HG03175 (cell line): ENCODE data around the gene ITIH5.
"Not testable (repeated sequence)": the region's sequence is repeated elsewhere in the genome, so short reads cannot be mapped to it uniquely, and the experiment has no call there.

Experiments
- ATAC-seq: cut with Tn5 transposase; IDR thresholded peaks from one replicate; pipeline ENCODE4 v1.9.1; 2021; ENCODE audit warnings: mild to moderate bottlenecking, moderate library complexity; ENCODE audit not compliant: unreplicated experiment

The ITIH5 gene

DNA sequence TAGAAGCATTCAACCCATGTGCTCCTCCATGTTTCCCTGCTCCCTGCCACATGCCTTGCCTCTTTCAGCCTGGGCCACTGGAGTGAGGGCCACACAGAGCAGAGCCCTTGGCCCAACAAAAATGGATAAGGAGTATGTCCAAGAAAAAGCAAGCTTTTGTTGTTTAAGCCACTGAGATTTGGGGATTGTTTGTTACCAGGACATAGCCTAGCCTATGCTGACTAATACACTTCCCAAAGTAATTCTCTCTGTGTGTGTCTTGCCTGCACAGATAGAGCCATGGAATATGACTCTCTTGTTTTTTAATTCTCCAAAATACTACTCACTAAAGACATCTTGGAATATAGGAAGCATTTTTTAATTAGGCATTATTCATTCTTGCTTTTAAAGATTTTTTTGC, 22.8 kb upstream of the ITIH5 start:
- ATAC-seq = no peak

DNA sequence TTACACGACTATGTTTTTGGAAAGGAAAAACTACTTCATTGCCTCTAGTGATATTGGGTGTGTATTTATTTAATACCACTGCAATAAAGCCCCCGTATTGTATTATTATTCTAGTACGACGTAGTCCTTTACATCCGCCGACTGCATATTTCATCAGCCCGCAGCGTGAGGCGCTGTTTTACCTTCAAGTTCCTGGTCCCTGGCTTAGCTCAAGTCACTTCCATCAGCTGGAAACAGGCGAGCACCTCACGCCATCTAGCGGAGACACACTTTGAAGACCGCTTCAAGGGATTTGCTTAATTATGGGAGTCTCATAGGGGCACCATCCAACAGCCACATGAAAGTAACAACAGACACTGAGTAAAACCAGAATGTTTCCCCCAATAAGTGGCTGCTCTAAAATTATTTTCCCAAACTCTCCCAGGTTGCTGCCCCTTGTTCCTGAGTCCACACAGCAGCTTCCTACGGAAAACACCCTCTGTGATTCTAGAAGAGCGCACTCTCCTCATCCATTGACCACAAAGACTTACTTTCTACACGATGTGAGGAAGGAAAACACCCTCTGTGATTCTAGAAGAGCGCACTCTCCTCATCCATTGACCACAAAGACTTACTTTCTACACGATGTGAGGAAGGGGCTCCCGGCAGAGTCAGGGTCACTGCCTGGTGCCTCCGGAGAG, 20.6 kb upstream of the ITIH5 start:
- ATAC-seq = peak; percentile 98

DNA sequence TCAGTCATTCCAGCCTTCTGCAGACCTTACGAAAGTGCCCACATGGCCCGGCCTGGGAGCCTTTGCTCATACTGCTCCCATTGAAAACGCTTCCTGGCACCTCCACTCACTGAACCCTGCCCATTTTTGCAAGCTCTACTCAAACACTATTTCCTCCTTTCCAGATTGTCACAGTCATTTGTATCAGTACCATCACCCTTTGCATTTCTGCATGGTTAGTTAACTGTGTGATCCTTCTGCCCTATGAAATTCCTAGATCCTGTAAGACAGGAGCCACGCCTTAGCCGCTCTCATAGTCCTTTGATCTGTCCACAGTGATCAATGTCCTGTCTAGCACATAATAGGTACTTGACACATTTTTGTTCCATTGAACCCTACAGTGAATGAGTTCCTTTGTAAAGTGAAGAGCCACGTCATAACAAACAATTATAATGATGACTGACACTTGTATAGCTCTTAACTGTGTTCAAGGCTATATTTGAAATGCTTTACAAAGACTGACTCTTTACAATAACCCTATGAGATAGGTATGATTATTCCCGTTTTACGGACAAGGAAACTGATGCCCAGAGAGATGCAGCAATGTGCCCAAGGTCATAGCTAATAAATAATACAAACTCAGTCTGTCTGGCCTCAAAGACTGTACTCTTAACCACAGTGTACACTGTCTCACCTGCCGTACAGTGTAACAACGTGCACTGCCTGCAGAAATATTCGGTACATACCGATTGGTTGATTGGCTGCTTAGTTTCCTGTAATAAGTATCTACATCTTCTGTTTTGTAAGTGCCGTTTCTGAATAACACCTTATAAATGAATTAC, 19.8 kb upstream of the ITIH5 start:
- ATAC-seq = no peak

DNA sequence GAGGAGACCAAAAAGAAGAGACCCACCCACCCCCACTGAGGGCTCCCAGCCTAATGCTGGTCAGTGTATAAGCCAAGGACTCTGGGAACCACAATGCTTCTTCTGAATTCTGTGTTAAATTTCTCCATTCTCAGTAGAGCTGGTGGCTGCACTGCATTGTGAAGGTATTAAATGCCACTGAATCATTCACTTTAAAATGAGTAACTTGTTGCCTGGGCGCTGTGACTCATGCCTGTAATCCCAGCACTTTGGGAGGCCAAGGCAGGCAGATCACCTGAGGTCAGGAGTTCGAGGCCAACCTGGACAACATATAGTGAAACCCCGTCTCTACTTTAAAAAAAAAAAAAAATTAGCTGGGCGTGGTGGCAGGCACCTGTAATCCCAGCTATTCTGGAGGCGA, 13.3 kb upstream of the ITIH5 start:
- ATAC-seq = not testable (repeated sequence)

DNA sequence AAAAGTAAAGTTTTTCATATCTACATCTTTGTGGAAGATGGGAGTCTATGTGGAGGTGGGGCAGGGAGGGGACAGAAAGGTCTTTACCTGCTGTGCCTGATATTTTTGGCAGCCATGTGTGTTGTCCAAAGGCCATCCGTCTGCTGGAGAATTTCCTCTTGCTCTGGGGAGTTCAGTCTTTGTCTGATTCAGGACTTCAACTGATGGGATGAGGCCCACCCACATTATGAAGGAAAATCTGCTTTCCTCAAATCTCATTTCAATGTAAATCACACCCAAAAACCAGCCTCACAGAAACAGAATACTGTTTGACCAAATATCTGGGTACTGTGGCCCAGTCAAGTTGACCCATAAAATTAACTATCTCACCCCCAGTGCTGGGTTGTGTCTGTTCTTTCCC, 12.5 kb upstream of the ITIH5 start:
- no peak for ATAC-seq

DNA sequence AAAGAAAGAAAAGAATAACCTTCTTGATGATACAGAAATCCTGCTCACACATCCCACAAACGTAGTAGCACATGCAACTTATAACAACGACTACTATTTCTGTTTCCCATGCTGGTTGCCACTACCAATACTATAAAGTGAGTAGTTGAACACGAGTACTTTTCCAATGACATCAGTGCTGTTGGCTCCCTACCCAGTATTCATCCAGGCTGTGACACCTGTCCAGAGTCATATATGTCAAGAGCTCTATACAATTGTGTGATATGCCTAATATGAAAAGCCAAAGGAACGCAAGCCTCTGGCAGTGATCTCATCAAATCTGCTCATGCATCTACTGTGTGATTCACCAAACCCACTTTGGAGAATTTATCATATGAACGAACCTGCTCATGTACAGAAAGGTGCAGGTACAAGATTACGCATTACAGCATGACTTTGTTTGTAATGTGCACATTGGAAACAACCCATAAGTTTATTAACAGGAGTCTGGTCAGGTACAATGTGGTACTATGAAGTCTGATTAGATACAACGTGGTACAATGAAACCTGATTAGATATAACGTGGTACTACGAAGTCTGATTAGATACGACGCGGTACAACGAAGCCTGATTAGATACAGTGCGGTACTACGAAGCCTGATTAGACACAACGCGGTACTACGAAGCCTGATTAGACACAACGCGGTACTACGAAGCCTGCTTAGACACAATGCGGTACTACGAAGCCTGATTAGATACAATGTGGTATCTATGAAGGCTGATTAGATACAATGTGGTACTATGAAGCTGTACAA, 5.8 kb upstream of the ITIH5 start:
- no peak for ATAC-seq

DNA sequence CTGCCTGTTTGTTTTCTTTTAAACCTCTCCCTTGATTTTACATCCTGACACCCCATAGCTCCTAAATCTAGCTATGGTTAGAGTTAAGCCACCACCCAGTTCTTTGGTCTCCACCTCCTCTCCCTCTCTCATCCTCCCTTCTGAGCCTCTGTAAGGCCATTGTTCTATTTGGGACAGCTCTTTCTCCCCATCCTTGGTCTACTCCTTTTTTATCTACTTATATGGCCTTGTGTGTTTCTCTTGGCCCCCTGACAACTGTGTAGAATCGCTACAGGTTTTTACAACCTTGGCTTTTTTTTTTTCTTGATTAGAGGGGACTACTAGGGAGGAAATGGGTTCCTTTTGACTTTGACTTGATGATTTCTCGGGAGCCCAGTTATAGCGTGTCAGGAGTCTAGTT, 3.4 kb upstream of the ITIH5 start:
- no peak for ATAC-seq

DNA sequence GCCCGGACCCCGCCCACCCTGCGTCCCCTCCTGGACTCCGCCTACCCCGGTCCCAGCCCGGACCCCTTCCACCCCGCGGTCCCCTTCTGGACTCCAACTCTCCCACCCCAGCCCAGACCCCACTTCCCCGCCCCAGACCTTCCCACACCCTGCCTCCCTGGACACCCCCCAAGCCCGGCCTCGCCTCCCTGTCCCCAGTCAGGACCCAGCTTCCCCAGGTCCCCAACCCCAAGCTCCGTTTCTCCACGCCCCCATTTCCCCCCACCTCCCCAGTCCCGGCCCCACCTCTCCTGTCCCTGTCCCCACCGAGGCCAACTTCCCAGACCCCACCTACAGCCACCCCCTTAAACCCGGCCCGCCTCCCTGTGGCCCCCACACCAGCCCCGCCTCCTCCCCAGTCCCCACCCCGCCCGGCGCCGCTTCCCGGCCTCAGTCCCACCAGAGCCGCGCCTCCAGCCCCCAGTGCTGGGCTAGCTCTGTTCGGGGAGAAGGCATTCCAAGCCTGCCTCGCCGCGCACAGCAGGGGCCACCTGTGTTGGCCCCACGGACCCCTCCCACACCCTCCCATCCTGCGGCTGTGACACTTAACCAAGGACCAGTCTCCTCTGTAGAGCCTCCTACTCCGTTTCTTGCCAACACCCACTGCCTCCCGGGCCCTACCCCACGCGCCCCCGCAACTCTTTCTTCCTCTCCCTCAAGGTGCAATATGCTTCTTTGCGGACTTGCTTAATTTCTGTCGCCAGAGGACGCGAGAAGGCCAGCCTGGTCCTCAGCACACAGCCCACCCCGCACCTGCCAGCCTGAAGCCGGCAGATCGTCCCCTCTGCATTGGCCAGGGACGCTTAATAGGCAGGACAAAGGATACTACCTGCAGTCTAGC, 736 bp upstream of the ITIH5 start:
- no peak for ATAC-seq

DNA sequence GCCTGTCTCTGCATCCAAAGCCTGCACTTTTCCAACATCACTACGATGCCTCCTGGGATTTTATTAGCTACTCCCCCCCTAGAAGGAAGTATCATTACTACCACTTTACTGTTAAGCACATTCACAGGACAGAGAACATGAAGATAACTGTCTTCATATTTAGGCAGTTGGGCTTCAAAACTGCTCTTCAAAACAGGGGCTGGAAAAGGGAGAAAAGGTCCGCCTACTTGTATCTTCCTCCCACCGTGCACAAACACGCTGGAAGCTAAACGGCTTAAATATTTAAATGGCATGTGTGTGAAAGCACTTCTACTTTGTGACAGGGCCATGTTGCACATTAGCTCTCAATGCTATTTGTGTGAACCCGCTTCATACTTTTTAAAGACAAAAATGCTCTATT, 999 bp downstream of the ITIH5 start:
- no peak for ATAC-seq

DNA sequence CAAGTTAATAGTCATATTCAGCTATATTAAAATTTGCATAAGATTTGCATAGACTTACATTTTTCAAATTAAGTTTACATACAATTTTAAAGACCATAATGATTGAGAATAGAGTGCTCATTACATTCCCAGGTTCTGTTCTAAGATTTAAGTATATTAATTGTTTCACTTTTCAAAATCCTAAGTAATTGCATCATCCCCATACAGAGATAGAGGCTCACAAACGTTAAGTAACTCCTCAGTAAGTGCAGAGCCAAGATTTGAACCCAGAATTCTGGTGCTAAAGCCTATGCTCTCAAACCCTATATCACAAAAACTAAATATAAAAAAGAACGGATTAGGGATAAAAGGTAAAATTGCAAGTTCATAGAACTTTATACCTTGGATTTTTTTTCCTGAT, 2.1 kb downstream of the ITIH5 start:
- no peak for ATAC-seq

DNA sequence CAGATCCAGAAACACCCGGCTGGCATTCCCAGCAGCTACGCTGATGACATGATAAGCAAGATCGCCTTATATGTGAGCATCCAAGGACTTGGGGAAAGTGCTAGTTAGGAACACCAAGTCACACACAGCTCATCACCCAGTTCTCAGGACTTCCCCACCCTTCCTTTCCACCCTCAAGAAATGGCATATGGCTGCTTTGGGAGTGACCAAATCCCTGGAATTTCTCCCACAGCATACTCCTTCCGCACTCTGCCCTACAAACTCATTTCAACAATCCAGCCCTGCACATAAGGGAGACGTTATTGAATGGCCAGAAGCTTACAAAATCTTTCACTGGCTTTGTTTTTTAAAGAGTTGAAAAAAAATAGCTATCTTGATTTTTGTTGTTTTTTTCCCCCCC, 4.2 kb downstream of the ITIH5 start:
- ATAC-seq = no peak

DNA sequence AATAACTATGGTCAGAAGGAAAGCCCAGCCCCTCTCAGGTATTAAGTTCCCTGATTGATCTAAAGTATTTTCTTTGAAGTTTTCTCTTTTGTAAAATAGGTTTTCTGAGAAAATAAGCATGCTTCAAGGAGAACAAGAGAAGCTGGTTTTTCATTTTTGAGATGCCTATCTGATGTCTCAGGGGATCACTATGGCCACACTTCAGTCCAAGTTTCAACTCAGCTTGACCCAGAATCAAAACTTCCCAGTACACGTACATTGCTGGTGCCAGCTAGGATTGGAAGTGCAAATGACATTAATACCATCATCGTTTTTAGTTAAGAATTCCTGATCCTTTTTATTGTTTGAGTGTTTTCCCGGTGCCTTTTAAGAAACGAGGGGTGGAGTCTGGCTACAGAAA, 7.2 kb downstream of the ITIH5 start:
- ATAC-seq = no peak

DNA sequence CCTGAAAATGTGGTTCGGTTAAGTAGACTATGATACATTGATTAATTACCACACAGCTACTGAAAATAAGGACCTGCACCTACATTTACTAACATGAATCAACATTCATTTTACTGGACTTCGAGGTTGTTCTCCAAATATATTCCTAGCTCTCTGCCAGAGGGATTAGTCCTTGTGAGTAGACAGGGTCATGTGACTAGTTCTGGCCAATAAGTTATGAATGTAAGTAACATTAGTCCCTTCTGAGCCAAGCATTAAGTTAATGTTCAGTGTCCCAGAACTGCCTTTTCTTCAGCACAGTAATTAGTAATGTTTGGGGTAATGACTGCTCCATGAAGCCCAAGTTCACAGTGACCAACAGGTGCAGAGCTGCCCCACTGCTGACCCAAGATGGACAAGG, 9.2 kb downstream of the ITIH5 start:
- ATAC-seq = no peak

DNA sequence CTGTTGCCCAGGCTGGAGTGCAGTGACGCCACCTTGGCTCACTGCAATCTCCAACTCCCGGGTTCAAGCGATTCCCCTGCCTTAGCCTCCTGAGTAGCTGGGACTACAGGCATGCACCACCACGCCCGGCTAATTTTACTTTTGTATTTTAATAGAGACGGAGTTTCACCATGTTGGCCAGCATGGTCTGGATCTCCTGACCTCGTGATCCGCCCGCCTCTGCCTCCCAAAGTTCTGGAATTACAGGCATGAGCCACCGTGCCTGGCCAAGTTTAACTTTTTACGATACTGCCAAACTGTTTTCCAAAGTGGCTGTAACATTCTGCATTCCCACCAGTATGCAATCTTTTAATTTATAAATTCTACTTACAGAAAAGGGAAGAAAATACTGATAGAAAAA, 9.7 kb downstream of the ITIH5 start:
- not testable (repeated sequence) for ATAC-seq

DNA sequence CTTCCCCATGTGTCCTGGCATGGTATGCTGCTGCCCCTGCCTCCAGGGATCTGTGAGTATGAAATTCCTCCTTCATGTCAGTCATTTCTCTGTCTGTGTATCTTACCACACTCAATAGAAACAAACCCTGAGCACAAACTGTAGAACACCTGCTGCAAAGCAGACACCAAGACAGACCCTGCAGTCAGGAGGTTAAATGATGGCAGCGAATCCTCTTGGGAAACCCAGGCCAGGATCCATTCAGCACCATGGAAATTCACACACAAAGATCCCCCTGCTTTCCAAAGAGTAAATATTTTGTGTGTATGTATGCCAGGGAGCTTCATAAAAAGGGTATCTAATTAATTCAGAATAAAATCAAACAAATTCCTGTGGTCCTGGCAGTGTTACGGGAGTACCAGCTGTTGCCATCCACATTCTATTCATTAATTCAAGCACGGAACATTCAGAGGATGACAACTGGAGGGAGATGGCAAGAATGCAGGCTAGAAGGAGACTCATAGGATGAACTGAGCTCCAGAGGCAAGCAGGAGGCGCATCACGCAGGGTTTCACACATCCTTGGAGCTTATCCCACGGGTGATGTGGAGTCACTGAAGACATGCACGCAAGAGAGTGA, 14.8 kb downstream of the ITIH5 start:
- ATAC-seq = no peak

DNA sequence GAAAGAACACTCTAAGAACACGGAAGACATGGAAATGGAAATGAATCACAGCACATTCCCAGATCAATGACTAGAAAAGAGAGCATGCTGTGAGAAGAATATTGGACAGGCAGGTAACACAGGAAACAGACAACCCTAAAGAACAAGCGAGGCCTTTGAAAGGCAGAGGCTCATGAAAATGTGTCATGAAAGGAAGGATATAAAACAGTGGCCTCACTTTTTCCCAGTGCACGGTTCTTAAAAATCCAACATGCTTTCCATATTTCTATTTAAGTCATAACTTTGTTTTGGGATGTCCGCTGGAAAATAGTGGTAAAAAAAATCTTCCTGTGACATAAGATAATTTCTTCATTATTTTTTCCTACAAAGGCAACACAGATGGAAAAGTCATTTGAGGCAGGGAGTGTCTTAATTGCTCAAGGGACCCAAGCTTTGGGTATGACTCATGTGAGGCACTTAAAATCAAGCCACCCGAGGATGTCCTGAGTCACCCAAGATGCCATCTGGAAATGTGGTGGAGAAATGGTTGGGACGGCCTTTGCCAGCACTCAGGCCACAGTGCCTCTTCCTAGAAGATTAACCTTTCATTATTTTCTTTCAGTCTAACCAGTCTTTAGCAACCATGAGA, 17.0 kb downstream of the ITIH5 start:
- ATAC-seq = no peak

DNA sequence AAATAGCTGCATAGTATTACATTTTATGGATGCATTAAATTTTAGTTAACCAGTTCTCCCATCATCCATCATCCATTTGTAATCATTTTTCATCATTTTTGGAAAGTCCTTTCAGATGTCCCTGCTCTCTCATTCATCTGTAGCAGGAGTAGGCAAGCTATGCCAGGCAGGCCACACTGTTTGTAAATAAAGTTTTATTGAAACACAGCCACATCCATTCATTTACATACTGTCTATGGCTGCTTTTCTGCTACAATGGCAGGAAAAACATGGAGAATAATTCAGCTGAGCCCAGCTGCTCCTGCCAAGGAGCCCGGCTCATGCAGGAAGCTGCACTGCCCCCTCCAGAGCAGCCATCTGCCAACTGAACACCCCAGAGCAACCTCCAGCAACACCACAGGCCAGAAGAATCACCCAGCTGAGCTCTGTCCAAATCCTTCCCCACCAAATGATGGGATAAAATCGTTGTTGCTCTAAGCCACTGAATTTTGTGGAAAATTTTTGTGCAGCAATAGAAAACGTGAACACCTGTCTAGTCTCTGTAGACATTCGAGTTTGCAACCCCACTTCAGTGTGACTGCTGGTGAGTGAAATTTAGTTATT, 19.6 kb downstream of the ITIH5 start:
- ATAC-seq = no peak

DNA sequence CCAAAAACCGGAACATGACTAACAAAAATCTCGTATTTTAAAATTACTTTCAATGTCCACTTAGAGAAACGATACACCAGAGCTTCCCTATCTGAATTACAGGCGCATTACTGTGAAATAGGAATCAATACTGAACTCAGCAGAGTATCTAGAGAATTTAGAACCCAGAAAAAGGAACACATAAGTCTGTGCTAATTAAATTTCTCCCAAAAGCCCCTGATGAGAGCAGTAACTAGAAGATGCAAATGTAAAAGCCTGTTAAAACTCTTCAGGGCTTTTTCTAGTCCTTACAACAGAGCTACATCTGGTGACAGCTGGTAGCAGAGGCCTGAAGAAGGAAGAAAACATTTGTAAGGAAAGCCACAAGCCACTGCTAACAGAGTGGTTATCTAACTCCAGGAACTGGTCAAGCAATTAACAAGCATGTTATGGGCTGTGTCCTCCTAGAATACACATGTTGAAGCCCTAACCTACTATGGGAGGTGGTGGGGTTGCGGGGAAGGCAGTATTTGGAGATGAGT, 24.2 kb downstream of the ITIH5 start:
- ATAC-seq = no peak

DNA sequence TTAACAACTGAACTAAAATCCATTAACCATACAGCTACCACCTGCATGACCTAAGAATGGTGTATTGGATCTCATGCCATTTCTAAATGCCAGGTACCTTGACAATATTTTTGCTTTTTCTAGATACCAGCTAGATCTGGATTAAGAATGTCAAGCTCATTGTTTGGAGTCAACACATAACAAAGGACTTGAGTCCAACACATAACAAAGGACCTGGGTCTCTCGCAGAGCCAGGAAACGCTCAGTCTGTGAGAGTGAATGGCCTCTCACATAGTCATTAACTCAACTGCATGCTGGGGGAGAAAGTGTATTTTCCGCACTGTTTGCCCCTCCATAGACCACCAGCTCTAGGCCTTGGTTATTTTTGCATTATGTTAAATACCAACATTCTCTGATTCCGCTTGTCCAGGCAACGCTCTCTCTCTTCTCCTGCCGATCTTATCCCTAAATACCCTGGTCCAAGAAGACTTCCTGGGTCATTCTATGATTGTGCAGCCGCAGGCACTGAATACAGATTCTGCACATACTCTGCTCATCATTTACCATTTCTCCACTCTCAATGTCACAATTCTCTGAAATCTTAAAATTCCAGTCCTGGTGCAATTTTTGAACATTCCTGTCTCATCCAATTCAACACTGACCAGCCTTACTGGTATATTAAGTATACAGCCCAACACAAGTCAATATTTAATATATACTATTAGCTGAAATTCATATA, 31.2 kb downstream of the ITIH5 start:
- no peak for ATAC-seq
